ENCODE data around the gene TRIM43.
"Not testable (repeated sequence)": the region's sequence is repeated elsewhere in the genome, so short reads cannot be mapped to it uniquely, and the experiment has no call there.

DNA sequence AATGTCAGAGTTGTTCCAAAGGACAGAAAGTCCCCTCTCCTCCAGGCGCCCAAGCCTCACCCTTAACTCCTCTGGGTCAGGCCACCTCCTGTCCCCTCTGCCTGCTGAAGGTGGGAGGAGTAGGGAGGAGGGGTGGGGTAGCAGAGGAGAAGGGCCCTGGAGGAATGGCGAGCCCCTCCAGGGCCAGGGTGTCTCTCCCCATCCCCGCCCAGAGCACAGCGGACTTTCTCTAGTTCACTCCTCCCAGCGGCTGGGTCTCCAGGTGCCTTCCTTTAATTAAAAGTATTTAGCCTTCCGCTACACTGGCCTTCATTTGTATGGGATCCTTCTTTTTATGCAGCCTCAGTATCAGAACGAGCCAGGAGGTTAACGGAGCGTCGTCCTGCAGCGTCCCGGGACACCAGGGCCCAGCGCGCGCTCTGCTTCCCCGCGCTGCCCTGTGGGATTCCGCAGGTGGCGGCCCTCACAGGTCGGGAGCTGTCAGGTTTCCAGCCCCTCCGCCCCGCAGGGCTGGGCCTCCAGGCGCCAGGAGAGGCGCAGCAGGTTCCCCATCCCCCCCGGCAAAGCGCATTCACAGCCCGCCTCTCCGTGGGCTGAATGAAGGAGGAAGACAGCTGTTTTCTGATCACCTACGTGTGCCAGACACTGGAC lies 57.2 kb downstream of the TRIM43 start:
- TF ChIP-seq, protein P1, sequence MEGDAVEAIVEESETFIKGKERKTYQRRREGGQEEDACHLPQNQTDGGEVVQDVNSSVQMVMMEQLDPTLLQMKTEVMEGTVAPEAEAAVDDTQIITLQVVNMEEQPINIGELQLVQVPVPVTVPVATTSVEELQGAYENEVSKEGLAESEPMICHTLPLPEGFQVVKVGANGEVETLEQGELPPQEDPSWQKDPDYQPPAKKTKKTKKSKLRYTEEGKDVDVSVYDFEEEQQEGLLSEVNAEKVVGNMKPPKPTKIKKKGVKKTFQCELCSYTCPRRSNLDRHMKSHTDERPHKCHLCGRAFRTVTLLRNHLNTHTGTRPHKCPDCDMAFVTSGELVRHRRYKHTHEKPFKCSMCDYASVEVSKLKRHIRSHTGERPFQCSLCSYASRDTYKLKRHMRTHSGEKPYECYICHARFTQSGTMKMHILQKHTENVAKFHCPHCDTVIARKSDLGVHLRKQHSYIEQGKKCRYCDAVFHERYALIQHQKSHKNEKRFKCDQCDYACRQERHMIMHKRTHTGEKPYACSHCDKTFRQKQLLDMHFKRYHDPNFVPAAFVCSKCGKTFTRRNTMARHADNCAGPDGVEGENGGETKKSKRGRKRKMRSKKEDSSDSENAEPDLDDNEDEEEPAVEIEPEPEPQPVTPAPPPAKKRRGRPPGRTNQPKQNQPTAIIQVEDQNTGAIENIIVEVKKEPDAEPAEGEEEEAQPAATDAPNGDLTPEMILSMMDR (conservative IDR thresholded peaks at IDR 0.05 in 1 of 2, IDR thresholded peaks at IDR 0.05 in 1 of 2; ENCODE audit: extremely low read depth in 1 of 2, insufficient read depth in 1 of 2, low read depth in 1 of 2, low read length in 2 of 2), result not testable (repeated sequence)
- not testable (repeated sequence) for TF ChIP-seq EZH2 (IDR thresholded peaks at IDR 0.05; ENCODE audit: borderline replicate concordance, low read length)
